GM21423 (cell line): ENCODE measurements around the gene PLS3.
"Not testable (repeated sequence)": the region's sequence is repeated elsewhere in the genome, so short reads cannot be mapped to it uniquely, and the experiment has no call there.

Experiments used
- ATAC-seq: cut with Tn5 transposase; IDR thresholded peaks from one replicate; pipeline ENCODE4 v1.9.1; 2021; ENCODE audit warnings: mild to moderate bottlenecking, moderate library complexity; ENCODE audit not compliant: unreplicated experiment

PLS3 gene

GRCh38 chrX:115560978-115561604, at the start of gene PLS3:
Gene PLS3 (plus strand): TSS chrX:115561174. CDS start chrX:115610251, 49,077 bp downstream.
- peak; percentile 72 for ATAC-seq

- ATAC-seq, result no peak
Observed at GRCh38 chrX:115518113-115518512, 42.9 kb upstream of the PLS3 start.

GRCh38 chrX:115521741-115522140, 39.2 kb upstream of the PLS3 start:
- ATAC-seq, result no peak

GRCh38 chrX:115522952-115523351, 38.0 kb upstream of the PLS3 start:
- no peak for ATAC-seq

- no peak for ATAC-seq
Observed at GRCh38 chrX:115525486-115525885, 35.5 kb upstream of the PLS3 start.

- ATAC-seq, result no peak
Observed at GRCh38 chrX:115531818-115532403, 29.1 kb upstream of the PLS3 start.

GRCh38 chrX:115533485-115533884, 27.5 kb upstream of the PLS3 start:
- ATAC-seq, result no peak

- no peak for ATAC-seq
Observed at GRCh38 chrX:115534383-115534782, 26.6 kb upstream of the PLS3 start.

- no peak for ATAC-seq
Observed at GRCh38 chrX:115535421-115535820, 25.6 kb upstream of the PLS3 start.

- ATAC-seq, result no peak
Observed at GRCh38 chrX:115535844-115536243, 25.1 kb upstream of the PLS3 start.

- no peak for ATAC-seq
Observed at GRCh38 chrX:115539841-115540240, 21.1 kb upstream of the PLS3 start.

- ATAC-seq, result not testable (repeated sequence)
Observed at GRCh38 chrX:115541045-115541444, 19.9 kb upstream of the PLS3 start.

GRCh38 chrX:115547448-115547847, 13.5 kb upstream of the PLS3 start:
- ATAC-seq, result no peak

GRCh38 chrX:115549008-115549407, 12.0 kb upstream of the PLS3 start:
- no peak for ATAC-seq

- no peak for ATAC-seq
Observed at GRCh38 chrX:115553171-115553570, 7.8 kb upstream of the PLS3 start.

- ATAC-seq, result no peak
Observed at GRCh38 chrX:115559672-115560071, 1.3 kb upstream of the PLS3 start.

GRCh38 chrX:115560211-115560977, 580 bp upstream of the PLS3 start:
- no peak for ATAC-seq

GRCh38 chrX:115561605-115562479, 868 bp downstream of the PLS3 start:
- peak; percentile 27 for ATAC-seq

- no peak for ATAC-seq
Observed at GRCh38 chrX:115562480-115562847, 1.5 kb downstream of the PLS3 start.

- no peak for ATAC-seq
Observed at GRCh38 chrX:115563633-115564162, 2.7 kb downstream of the PLS3 start.

- ATAC-seq, result no peak
Observed at GRCh38 chrX:115564243-115564642, 3.3 kb downstream of the PLS3 start.
